HG03565 (cell line): ENCODE results near the gene HGD.
"Not testable (repeated sequence)": the region's sequence is repeated elsewhere in the genome, so short reads cannot be mapped to it uniquely, and the experiment has no call there.

Experiments
- ATAC-seq: cut with Tn5 transposase; IDR thresholded peaks from one replicate; pipeline ENCODE4 v1.9.1; 2021; ENCODE audit warnings: mild to moderate bottlenecking, moderate library complexity; ENCODE audit not compliant: unreplicated experiment

Gene HGD

DNA sequence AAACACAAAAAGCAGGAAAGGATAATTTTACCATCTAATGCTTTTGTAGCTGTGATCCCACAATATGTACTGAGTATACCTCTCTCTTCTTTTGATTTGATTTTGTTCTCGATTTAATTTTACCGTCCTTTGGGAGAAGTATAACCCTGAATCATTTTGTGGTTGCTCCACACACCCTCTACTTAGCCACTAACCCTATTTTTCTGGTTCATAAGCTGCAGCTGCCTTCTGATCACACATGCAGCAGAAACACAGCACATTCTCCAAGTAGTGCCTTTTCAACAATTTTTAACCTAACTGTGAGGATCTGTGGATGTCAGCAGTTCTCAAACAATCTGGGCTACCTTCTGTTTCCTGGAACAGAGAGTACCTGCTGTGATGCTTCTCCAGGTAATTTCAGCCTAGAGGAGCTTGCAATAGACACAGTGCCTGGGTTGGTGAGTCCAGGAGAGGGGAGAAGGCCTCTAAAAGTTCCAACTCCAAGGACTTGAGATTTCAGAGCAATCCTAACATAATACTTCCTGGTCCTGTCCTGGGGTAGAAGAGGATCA, 40.3 kb downstream of the HGD start:
- ATAC-seq, result no peak

DNA sequence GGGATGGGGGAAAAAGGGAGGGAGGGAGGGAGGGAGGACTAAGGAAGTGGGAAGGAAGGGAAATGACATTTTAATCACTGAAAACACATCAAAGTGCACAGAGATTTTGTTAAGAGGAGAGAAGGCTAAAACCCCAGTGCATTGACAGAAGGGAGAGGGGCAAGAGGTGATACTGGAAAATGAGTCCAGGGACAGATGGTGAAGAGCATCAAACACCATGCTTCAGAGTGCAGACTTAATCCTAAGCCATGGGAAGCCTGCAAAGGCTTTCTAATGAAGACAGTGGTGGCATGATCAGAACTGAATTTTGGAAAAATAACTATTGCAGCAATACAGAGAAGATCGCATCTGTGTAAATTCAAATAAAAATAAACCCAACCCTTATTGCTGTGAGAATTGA, 41.8 kb downstream of the HGD start:
- no peak for ATAC-seq

DNA sequence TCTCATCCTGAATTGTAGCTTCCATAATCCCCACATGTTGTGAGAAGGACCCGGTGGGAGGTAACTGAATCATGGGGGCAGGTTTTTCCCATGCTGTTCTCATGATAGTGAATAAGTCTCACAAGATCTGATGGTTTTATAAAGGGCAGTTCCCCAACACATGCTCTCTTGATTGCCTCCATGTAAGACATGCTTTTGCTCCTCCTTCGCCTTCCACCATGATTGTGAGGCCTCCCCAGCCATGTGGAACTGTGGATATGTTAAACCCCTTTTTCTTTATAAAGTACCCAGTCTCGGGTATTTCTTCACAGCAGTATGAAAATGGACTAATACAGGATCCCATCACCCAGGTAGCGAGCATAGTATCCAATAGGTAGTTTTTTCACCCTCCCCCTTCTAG, 43.2 kb downstream of the HGD start:
- ATAC-seq, result not testable (repeated sequence)

DNA sequence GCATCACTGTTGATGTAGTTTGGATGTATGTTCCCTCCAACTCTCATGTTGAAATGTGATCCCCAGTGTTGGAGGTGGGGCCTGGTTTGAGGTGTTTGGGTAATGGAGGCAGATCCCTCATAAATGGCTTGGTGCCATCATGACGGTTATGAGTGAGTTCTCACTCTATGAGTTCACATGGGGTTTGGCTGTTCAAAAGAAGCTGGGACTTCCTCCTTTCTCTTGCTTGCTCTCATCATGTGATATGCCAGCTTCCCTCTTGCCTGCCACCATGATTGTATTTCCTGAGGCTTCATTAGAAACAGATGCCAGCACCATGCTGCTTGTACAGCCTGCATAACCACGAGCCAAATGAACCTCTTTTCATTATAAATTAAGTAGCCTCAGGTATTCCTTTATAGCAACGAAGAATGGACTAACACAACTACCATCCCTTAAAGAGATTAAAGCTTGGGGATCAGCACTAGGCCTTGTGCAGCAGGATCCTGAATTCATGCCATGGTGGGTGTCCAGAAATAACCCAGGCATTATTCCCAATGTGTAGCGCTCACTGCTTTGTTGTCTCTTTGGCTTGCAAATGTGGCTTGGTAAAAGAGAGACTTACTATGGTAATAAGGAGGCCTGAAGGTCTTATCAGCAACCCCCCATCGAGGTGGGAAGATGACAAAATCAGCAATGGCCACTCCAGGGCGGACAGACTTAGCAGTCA, 44.0 kb downstream of the HGD start:
- no peak for ATAC-seq

DNA sequence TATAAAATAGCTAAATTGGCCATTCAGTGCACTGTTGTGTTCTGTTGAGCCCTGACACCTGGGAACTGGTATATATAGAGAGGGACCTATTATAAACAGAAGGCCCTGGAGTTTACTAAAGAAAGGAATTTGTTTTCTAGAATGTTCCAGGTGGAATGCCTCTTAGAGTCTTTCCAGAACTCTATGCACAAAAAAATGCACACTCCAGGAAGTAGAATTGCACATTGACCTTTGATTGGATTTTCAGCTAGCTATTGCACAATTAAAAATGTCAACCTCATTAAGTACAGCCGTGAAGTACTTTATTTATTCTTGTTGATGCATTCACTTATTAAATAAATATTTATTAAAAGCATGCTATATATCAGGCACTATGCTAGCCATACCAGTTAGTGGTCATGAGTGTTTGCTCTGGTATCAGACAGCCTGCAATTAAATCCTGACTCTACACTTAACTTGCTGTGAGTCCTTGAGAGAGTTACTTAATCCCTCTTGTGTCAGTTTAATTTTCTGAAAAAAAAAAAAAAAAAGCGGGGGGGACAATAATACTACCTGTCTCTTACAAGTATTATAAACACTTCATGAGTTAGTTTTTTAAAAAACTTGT, 45.1 kb downstream of the HGD start:
- no peak for ATAC-seq

DNA sequence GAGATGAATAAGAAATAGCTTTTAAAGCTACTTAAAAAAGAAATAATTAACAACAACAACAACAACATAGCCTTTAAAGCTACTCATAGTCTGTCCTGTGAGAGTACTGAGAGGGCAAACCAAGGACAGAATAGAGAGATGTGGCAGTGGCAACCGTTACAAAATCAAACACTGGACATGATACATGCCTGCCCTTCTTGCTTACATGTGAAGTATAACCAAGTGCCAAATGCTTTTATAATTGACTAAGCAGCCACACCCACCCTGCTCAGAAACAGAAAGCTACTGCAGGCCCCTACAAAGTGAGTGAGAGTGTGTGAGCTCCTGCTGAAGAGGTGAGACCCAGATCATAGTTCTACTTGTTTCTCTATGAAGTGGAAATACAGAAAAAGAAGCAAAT, 47.5 kb downstream of the HGD start:
- no peak for ATAC-seq

DNA sequence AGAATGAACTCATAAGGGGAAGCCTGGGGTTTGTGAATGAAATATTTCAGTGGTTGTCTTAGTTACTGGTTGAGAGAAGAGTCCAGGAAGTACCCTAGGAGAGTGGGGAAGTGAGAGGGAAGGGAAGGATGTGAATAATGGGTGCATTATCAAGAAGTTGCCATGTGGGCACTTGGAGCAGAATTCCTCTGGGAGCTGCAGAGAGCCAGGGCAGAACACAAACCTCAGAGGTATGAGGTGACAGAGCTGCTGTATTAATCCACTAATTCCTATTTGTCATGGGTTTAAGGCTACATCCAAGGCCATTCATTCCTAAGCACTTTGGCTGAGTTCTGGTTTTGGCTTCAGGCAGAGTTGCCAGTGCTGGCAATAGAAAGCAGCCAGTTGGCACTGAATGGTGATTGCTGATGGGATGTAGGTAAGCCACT, 56.9 kb downstream of the HGD start:
- no peak for ATAC-seq

DNA sequence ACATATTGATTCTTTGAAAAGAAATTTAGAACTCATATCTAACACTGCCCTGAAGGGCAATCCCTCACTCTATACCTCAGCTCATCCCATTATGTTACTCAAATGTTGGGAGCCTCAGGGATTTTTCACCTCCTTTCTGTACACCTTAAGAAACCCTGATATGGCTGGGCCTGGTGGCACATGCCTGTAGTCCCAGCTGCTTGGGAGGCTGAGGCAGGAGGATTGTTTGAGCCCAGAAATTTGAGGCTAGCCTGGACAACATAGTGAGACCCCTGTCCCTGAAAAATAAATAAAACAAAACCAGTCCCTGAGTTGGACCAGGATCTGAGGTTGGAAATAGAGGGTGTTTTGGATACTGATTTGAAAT, 58.3 kb downstream of the HGD start:
- no peak for ATAC-seq

DNA sequence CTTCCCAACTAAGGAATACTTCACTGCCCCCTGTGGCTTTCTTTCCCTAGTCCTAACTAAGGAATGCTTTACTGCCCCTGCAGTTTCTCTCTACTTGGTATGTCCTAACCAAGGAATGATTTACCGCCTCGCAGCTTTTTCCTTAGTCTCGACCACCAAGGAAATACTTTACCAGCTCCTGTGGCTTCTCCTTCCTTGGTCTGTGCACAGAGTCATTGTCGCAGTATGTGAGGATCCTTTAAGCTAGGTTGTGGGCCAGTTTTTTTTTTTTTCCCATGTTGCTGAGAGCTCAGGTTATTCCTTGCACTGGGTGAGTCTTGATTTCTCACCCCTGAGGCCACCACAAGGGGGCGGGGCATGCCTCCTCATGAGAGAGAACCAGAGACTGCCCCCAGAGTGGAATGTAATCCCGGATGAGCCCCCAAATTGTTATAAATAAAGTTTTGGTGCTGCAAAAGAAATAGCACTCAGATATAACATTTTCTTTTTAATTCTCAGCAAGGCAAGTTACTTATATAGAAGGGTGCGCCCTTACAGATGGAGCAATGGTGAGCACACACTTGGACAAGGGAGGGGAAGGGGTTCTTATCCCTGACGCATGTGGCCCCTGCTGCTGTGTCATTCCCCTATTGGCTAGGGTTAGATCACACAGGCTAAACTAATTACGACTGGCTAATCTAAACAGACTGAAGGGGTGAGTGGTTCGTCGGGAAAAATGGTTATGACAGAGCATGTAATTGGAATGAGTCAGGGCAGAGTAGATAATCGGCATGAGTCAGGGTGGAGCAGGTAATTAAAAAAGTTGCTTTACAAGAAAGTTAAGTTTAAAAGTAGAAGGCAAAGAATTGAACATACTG, 58.9 kb downstream of the HGD start:
- no peak for ATAC-seq

DNA sequence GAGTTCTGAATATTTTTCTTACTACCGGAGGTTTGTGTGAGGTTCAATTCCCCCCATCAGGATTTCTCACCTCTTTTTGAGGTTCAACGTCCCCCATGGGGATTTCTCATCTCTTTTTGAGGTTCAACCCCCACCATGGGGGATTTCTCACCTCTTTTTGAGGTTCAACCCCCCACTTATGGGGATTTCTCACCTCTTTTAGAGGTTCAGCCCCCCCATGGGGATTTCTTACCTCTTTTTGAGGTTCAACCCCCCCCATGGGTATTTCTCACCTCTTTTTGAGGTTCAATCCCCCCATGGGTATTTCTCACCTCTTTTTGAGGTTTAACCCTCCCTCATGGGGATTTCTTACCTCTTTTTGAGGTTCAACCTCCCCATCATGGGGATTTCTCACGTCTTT, 59.6 kb downstream of the HGD start:
- no peak for ATAC-seq

DNA sequence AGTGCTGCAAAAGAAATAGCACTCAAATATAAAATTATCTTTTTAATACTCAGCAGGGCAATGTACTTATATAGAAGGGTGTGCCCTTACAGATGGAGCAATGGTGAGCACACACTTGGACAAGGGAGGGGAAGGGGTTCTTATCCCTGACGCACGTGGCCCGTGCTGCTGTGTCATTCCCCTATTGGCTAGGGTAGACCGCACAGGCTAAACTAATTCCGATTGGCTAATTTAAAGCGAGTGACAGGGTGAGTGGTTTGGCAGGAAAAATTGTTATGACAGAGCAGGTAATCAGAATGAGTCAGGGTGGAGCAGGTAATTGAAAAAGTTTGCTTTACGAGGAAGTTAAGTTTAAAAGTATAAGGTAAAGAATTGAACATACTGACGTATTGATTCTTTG, 65.3 kb downstream of the HGD start:
- ATAC-seq, result not testable (repeated sequence)

DNA sequence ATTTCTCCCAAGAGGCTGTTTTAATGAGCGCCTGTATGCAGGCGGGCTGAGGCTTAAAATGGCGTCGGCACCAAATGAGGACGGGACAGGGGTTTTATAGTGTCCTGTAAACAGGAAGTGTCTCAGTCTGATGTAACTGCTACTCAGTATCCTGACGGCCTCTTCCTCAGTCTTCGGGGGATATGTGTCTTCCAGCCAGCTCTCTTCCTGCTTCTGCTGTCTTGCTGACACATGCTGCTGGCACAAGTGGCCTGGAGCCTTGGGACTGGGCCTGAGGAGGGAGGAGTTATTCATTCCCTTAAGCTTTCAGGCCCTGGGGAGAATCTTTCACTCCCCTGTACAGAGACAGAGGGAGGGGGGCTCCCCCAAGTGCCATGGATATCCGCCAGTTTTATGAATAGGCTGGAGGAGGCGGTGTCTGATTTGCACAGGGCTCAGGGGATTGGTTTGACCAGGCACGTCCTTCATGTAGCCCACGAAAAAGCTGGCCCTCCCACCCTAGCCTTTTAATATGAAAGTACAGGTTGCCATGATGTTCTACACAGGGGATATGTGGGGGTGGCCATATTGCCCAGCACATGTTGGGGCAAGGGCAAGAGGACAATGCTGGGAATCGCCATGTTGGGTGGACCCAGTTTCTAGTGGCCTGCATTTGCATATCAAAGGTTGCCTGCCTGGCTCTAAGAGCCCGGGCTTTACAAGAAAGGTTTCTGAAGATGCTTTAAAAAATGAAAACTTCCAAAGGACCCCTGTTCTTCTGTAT, 66.0 kb downstream of the HGD start:
- no peak for ATAC-seq

DNA sequence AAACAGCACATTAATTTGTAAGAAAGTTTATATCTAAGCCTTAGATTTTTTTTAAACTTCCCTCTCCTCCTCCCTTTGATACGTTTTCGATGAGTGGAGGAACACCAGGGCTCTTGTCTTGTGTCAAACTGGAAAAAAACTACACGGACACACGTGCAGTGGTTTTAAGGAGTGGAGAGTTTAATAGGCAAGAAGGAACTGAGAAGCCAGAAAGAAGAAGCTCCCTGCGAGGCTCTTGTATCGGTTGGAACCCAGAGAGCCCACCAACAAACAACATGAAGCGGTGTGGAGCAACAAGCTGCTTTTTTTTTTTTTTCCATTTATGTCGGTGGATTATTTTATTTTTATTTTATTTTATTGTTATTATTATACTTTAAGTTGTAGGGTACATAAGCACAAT, 67.3 kb downstream of the HGD start:
- ATAC-seq, result no peak

DNA sequence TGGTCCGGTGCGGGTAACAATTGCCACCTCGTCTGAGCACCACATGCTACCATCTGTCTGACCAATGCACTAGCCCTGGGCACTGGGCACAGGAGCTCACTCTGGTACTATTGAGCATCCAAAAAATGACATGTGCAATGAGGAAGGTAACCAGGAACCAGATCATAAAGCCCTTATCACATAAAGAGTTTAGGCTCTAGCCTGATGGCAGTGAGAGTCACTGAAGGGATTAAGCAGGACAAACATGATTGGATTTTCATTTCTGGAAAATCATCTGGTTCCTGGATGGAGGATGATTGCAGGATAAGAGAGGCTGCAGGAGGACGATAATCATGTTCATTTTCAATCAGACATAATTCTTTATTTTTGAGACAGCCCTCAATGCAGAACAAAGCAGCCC, 73.5 kb downstream of the HGD start:
- ATAC-seq, result no peak

DNA sequence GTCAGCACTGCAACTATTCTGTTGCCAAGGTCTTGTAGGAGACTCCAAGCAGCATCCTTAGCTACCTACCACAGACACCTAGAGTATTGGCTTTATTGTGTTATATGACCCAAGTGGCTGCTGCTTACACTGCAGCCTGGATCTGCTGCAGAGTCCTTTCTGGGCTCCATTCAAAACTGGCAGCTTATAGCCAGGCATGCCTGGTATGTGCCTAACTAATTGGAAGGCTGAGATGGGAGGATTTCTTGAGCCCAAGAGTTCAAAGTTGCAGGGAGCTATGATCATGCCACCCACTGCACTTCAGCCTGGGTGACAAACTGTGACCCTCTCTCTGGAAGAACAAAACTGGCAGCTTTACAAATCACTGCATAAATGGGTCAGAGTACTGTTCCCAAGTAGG, 77.3 kb downstream of the HGD start:
- no peak for ATAC-seq

DNA sequence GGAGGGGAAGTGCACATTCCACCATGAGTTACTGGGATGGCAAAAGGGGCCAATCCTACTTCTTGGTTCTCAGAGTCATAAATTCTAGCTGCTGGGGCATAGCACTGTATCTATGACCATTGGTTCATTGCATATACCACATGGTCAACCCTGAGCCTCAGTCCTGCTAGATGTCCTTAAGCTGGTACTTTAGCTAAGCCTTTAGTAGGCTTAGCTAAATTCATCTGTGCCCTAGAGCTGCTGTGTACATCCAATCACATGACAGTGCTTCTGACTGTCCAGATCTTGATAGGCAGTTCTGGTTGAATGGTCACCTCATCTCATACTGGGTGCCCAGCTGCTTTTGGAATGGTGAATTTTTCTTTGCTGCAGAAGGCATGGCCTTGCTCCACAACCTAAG, 77.7 kb downstream of the HGD start:
- ATAC-seq, result no peak

DNA sequence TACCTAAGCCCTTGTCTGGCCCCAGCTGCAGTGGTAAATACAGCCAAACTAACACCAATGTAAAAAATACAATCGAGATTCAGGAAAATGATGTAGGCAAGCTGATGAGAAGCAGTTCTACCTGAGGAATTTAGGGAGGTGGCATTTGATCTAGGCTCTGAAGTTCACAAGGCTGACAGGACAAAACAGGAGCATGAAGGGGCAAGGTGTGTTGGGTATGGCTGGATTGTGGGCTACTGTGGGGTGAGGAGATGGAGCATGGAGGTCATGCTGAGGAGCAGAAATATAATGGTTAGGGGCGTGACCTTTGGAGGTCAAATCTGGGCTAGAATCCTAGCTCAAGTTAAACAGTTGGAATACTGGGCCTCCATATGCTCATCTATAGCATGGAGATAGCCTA, 79.4 kb downstream of the HGD start:
- no peak for ATAC-seq

DNA sequence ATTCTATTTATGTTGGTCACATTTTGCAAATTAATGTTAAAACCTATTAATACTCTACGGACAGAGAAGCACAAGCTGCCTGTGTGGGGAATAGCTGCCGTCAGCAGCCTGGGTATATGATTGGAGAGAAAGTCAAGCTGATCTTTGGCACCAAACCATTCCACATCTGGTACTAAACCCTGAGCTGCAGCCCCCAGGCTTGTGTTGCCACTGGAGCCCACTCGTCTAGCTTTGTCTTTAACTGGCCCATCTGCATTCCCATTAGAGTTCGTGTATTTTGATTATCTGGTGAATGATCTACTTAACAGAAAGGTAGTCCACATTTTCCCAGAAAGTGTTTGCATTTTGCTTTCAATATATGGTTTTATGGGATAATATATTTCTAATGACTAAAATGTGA, 80.5 kb downstream of the HGD start:
- no peak for ATAC-seq

DNA sequence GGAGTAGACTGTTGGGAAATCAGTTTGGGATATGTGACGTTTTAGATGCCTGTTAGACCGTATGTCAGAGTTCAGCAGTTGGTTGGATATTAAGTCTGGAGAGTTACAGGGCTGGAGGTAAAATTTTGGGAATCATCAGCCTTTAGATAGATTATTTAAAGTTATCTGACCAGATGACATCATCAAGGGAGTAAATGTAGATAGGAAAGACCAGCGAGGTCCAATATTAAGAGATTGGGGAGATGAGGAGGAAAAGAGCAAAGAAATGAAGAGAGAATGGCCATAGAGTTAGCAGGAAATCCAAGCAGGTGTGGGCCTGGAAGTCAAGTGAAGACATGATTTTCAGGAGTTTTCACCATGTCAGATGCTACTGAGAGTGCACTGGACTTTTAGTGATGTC, 82.8 kb downstream of the HGD start:
- ATAC-seq, result no peak

DNA sequence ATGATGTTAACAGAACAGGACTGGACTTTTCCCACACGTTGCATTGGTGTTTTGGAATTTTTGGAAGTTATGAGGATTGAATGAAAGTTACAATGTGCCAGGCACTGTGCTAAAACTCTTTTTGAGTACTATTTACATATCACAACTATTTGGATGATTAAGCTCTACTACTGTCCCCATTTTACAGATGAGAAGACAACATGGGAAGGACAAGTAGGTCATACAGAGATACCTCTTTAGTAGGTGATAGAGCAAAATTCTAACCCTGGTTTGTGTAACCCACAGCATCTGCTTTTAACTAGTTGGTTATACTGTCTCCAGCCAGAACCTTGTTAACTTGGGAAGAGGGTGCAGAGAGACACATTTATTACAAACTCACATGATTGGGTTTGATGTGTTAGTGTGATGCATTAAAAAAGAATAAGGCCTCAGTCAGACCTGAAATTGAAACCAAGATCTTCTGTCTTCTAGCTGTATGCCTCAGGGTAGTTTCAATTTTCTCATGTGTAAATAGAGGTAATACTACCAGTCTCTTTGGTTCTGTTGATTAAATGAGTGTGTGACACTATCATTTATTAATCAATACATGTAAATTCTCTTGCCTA, 84.5 kb downstream of the HGD start:
- peak; percentile 34 for ATAC-seq

DNA sequence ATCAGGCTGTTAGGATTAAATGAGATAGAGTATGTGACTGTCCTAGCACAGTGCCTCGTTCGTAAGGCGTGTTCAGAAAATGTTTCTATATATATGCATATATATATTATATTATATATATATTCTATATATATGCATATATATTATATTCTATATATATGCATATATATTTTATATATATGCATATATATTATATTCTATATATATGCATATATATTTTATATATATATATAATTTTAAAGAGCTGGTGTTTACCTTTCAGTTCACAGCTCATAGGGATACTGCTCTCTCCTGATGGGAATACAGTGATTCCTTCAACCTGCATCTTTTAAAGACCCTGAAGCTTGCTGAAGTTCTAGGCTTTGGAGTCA, 85.2 kb downstream of the HGD start:
- no peak for ATAC-seq
